DND-41 (cell line): ENCODE measurements around the gene CRYBB3.
"Not testable (repeated sequence)": the region's sequence is repeated elsewhere in the genome, so short reads cannot be mapped to it uniquely, and the experiment has no call there.

Source experiments
- CTCF ChIP-seq: IDR thresholded peaks from 2 replicates; pipeline ENCODE4 v1.5.1; 2012; ENCODE audit warnings: borderline replicate concordance, low read length, moderate library complexity, mild to moderate bottlenecking; ENCODE audit not compliant: poor library complexity, severe bottlenecking; ENCODE audit errors: extremely low read depth
- EZH2 ChIP-seq: IDR thresholded peaks from 3 replicates; pipeline ENCODE4 v1.6.1; 2012; ENCODE audit warnings: borderline replicate concordance, low read depth, mild to moderate bottlenecking, moderate library complexity, low read length, inconsistent platforms; ENCODE audit not compliant: severe bottlenecking

- TF ChIP-seq CTCF, EZH2: not testable (repeated sequence)
Measured at GRCh38 chr22:25255169-25255568, 55.5 kb downstream of the CRYBB3 start.
